GM21529 (cell line): ENCODE measurements around the gene C5.

Source experiments
- ATAC-seq: cut with Tn5 transposase; IDR thresholded peaks from one replicate; pipeline ENCODE4 v1.9.1; 2021; ENCODE audit not compliant: unreplicated experiment

Gene C5

GRCh38 chr9:120927269-120928014, 122.6 kb downstream of the C5 start:
- ATAC-seq = no peak

- ATAC-seq = peak; percentile 14
Measured at GRCh38 chr9:120926397-120926928, 123.6 kb downstream of the C5 start, which contains the start of gene TRAF1. Gene TRAF1 (minus strand): TSS chr9:120926796. CDS start chr9:120926075, 721 bp downstream.

GRCh38 chr9:120925535-120926396, 124.3 kb downstream of the C5 start:
- peak; percentile 41 for ATAC-seq

- ATAC-seq = no peak
Measured at GRCh38 chr9:120924698-120925534, 125.2 kb downstream of the C5 start.

- no peak for ATAC-seq
Measured at GRCh38 chr9:120923620-120924328, 126.3 kb downstream of the C5 start.

- no peak for ATAC-seq
Measured at GRCh38 chr9:120922404-120923195, 127.5 kb downstream of the C5 start.

GRCh38 chr9:120921661-120922181, 128.4 kb downstream of the C5 start:
- ATAC-seq = peak; percentile 16

- ATAC-seq = no peak
Measured at GRCh38 chr9:120920806-120921178, 129.3 kb downstream of the C5 start.

GRCh38 chr9:120919843-120920805, 130.0 kb downstream of the C5 start:
- ATAC-seq = no peak

- ATAC-seq = no peak
Measured at GRCh38 chr9:120918931-120919842, 130.9 kb downstream of the C5 start.

- ATAC-seq = no peak
Measured at GRCh38 chr9:120917929-120918762, 131.9 kb downstream of the C5 start.

GRCh38 chr9:120916991-120917880, 132.8 kb downstream of the C5 start:
- ATAC-seq = no peak

- ATAC-seq = no peak
Measured at GRCh38 chr9:120916588-120916987, 133.5 kb downstream of the C5 start.

- ATAC-seq = no peak
Measured at GRCh38 chr9:120915854-120916470, 134.1 kb downstream of the C5 start.

GRCh38 chr9:120914953-120915352, 135.1 kb downstream of the C5 start:
- ATAC-seq = no peak
